Astrocyte (in vitro differentiated cells and primary cell): ENCODE results near the gene LENG1. TPM values are rescaled to one million over a fixed set of nuclear protein-coding genes. Genes with fewer than 3 reads are reported as not detected.
A peak's percentile ranks its signal among the peaks of the same experiment; 100 is the strongest.
"Not testable (repeated sequence)": the region's sequence is repeated elsewhere in the genome, so short reads cannot be mapped to it uniquely, and the experiment has no call there.

ENCODE experiments used
- DNase-seq: peaks from one replicate; pipeline ENCODE4 v3.0.0-alpha.2; 2010; ENCODE audit warnings: low read depth
- FAIRE-seq: peaks from 2 replicates; lab custom pipeline; 2011; peaks lifted over from hg19 to GRCh38; lab: Jason Lieb, UNC
- H2AFZ ChIP-seq: 2 replicates; pipeline ENCODE4 v1.6.0; 2012; ENCODE audit warnings: low read depth, low read length, inconsistent platforms
- H3K27ac ChIP-seq: 2 replicates; pipeline ENCODE4 v1.5.1; 2011; ENCODE audit warnings: low read depth, low read length, inconsistent platforms
- H3K27me3 ChIP-seq: 2 replicates; pipeline ENCODE4 v1.6.0; 2011; ENCODE audit warnings: low read length, inconsistent platforms; ENCODE audit not compliant: insufficient read depth
- H3K36me3 ChIP-seq: 2 replicates; pipeline ENCODE4 v1.5.1; 2011; ENCODE audit warnings: low read length, inconsistent platforms; ENCODE audit not compliant: insufficient read depth
- H3K4me1 ChIP-seq: 2 replicates; pipeline ENCODE4 v1.5.1; 2011; ENCODE audit warnings: low read length, inconsistent platforms; ENCODE audit not compliant: insufficient read depth
- H3K4me2 ChIP-seq: 2 replicates; pipeline ENCODE4 v1.6.0; 2012; ENCODE audit warnings: low read length, inconsistent platforms
- H3K4me3 ChIP-seq: 2 replicates; pipeline ENCODE4 v1.5.1; 2011; ENCODE audit warnings: low read depth, mild to moderate bottlenecking, low read length, inconsistent platforms; ENCODE audit not compliant: insufficient read depth
- H3K79me2 ChIP-seq: 2 replicates; pipeline ENCODE4 v1.6.0; 2012; ENCODE audit warnings: mild to moderate bottlenecking, low read length, inconsistent platforms; ENCODE audit not compliant: insufficient read depth
- H3K9ac ChIP-seq: 2 replicates; pipeline ENCODE4 v1.6.0; 2012; ENCODE audit warnings: mild to moderate bottlenecking, low read length, inconsistent platforms
- H3K9me3 ChIP-seq: 2 replicates; pipeline ENCODE4 v1.5.1; 2012; ENCODE audit warnings: low read depth, mild to moderate bottlenecking, low read length, inconsistent platforms; ENCODE audit not compliant: insufficient read depth
- H4K20me1 ChIP-seq: 2 replicates; pipeline ENCODE4 v1.6.0; 2012; ENCODE audit warnings: low read length, inconsistent platforms; ENCODE audit not compliant: insufficient read depth
- H3K27ac Mint-ChIP-seq: one replicate; pipeline ENCODE4 v1.8.0; 2021; ENCODE audit warnings: mild to moderate bottlenecking, mixed read lengths; ENCODE audit not compliant: unreplicated experiment
- H3K27me3 Mint-ChIP-seq: one replicate; pipeline ENCODE4 v1.8.0; 2021; ENCODE audit warnings: low read depth, mixed read lengths; ENCODE audit not compliant: unreplicated experiment
- H3K36me3 Mint-ChIP-seq: one replicate; pipeline ENCODE4 v1.8.0; 2021; ENCODE audit warnings: low read depth, mixed read lengths; ENCODE audit not compliant: unreplicated experiment
- H3K4me1 Mint-ChIP-seq: one replicate; pipeline ENCODE4 v1.8.0; 2021; ENCODE audit warnings: low read depth, mixed read lengths; ENCODE audit not compliant: unreplicated experiment
- H3K4me3 Mint-ChIP-seq: one replicate; pipeline ENCODE4 v1.8.0; 2021; ENCODE audit warnings: mild to moderate bottlenecking, moderate library complexity, mixed read lengths; ENCODE audit not compliant: unreplicated experiment
- H3K9me3 Mint-ChIP-seq: one replicate; pipeline ENCODE4 v1.8.0; 2021; ENCODE audit warnings: mild to moderate bottlenecking, mixed read lengths; ENCODE audit not compliant: unreplicated experiment
- EZH2 ChIP-seq: IDR thresholded peaks from 2 replicates; pipeline ENCODE4 v1.6.1; 2012; ENCODE audit warnings: mild to moderate bottlenecking, low read length, inconsistent platforms; ENCODE audit not compliant: insufficient read depth
- total RNA-seq: library from RNA; stranded (reverse); gene quantifications from 2 replicates; pipeline ENCODE4 v1.2.1, GENCODE V29; 2021
- TF ChIP-seq, protein P1 (sequence below): IDR thresholded peaks from 2 replicates; pipeline ENCODE4 v1.5.1; 2011; ENCODE audit warnings: low read depth, mild to moderate bottlenecking, inconsistent platforms, low read length, moderate library complexity; ENCODE audit not compliant: insufficient read depth

LENG1 gene
- total RNA-seq, 1 donor from 2014 or later: 4.8 TPM

- peak overlapping the region; percentile 28 for H3K4me3 Mint-ChIP-seq
Observed at GRCh38 chr19:54186351-54186750, 26.8 kb upstream of the LENG1 start.

GRCh38 chr19:54183431-54183830 lies 23.9 kb upstream of the LENG1 start:
- Histone ChIP-seq H3K4me2 (no peak overlapping the region), H3K4me3 (no peak overlapping the region), H3K9me3 (no peaks in the 10 kb centered on the region), H3K9ac (no peak overlapping the region), H3K27me3 (no peaks in the 10 kb centered on the region), H3K27ac (no peak overlapping the region), H3K36me3 (no peaks in the 10 kb centered on the region), H4K20me1 (peaks cover 40% of the 10 kb centered on the region), H2AFZ (no peak overlapping the region), H3K79me2 (peaks cover 19% of the 10 kb centered on the region), H3K4me1 (peaks cover 6% of the 10 kb centered on the region)
- Mint-ChIP-seq H3K27ac (no peak overlapping the region), H3K9me3 (no peaks in the 10 kb centered on the region), H3K4me3 (no peak overlapping the region), H3K36me3 (peaks cover 10% of the 10 kb centered on the region), H3K4me1 (no peaks in the 10 kb centered on the region), H3K27me3 (no peaks in the 10 kb centered on the region)
- DNase-seq (no peak), FAIRE-seq (no peak)
- no peak for TF ChIP-seq EZH2

More at GRCh38 chr19:54186351-54186750, 26.8 kb upstream of the LENG1 start:
- no peaks in the 10 kb centered on the region for H3K27me3 Mint-ChIP-seq
- Histone ChIP-seq H3K4me2 (no peak overlapping the region), H3K27me3 (no peaks in the 10 kb centered on the region), H2AFZ (no peak overlapping the region), H3K36me3 (no peaks in the 10 kb centered on the region), H3K4me3 (no peak overlapping the region), H3K79me2 (peaks cover 26% of the 10 kb centered on the region), H3K4me1 (peaks cover 7% of the 10 kb centered on the region), H3K9me3 (no peaks in the 10 kb centered on the region), H4K20me1 (peaks cover 23% of the 10 kb centered on the region), H3K9ac (no peak overlapping the region), H3K27ac (no peak overlapping the region)
- H3K9me3 Mint-ChIP-seq: no peaks in the 10 kb centered on the region
- no peak for DNase-seq
- H3K4me1 Mint-ChIP-seq: no peaks in the 10 kb centered on the region
- no peak for FAIRE-seq
- H3K27ac Mint-ChIP-seq: no peak overlapping the region
- peaks cover 7% of the 10 kb centered on the region for H3K36me3 Mint-ChIP-seq
- no peak for TF ChIP-seq EZH2
- TF ChIP-seq, protein P1, sequence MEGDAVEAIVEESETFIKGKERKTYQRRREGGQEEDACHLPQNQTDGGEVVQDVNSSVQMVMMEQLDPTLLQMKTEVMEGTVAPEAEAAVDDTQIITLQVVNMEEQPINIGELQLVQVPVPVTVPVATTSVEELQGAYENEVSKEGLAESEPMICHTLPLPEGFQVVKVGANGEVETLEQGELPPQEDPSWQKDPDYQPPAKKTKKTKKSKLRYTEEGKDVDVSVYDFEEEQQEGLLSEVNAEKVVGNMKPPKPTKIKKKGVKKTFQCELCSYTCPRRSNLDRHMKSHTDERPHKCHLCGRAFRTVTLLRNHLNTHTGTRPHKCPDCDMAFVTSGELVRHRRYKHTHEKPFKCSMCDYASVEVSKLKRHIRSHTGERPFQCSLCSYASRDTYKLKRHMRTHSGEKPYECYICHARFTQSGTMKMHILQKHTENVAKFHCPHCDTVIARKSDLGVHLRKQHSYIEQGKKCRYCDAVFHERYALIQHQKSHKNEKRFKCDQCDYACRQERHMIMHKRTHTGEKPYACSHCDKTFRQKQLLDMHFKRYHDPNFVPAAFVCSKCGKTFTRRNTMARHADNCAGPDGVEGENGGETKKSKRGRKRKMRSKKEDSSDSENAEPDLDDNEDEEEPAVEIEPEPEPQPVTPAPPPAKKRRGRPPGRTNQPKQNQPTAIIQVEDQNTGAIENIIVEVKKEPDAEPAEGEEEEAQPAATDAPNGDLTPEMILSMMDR: no peak

GRCh38 chr19:54181894-54182293 lies 22.4 kb upstream of the LENG1 start:
- not testable (repeated sequence) for H3K4me3 Mint-ChIP-seq, FAIRE-seq

GRCh38 chr19:54180691-54181091 lies 21.2 kb upstream of the LENG1 start:
- DNase-seq: no peak
- no peak overlapping the region for H3K4me3 ChIP-seq
- H3K79me2 ChIP-seq: peaks cover 3% of the 10 kb centered on the region
- H3K36me3 Mint-ChIP-seq: peaks cover 17% of the 10 kb centered on the region
- FAIRE-seq: no peak
- H3K27me3 ChIP-seq: no peaks in the 10 kb centered on the region
- TF ChIP-seq, protein P1: no peak
- no peak for TF ChIP-seq EZH2
- peaks cover 20% of the 10 kb centered on the region for H4K20me1 ChIP-seq
- H3K9me3 ChIP-seq: no peaks in the 10 kb centered on the region
- no peak overlapping the region for H2AFZ ChIP-seq
- H3K9me3 Mint-ChIP-seq: no peaks in the 10 kb centered on the region
- no peak overlapping the region for H3K4me2 ChIP-seq
- no peaks in the 10 kb centered on the region for H3K36me3 ChIP-seq
- H3K4me1 Mint-ChIP-seq: no peaks in the 10 kb centered on the region
- no peaks in the 10 kb centered on the region for H3K27me3 Mint-ChIP-seq
- no peaks in the 10 kb centered on the region for H3K4me1 ChIP-seq
- no peak overlapping the region for H3K4me3 Mint-ChIP-seq
- H3K27ac Mint-ChIP-seq: no peak overlapping the region
- no peak overlapping the region for H3K27ac ChIP-seq
- H3K9ac ChIP-seq: peak overlapping the region; percentile 40

More at GRCh38 chr19:54181894-54182293, 22.4 kb upstream of the LENG1 start:
- H3K27ac ChIP-seq, H3K79me2 ChIP-seq, H3K9ac ChIP-seq, H3K27ac Mint-ChIP-seq, H3K9me3 ChIP-seq, H3K4me3 ChIP-seq, H2AFZ ChIP-seq, H3K9me3 Mint-ChIP-seq, H3K36me3 ChIP-seq, DNase-seq, H3K4me2 ChIP-seq, H3K4me1 Mint-ChIP-seq, H3K27me3 Mint-ChIP-seq, H3K27me3 ChIP-seq, H3K4me1 ChIP-seq: not testable (repeated sequence)
- peaks cover 14% of the 10 kb centered on the region for H3K36me3 Mint-ChIP-seq
- peaks cover 28% of the 10 kb centered on the region for H4K20me1 ChIP-seq
